Measurements from ENCODE around the gene ADAMTS17. TPM values are rescaled to one million over a fixed set of nuclear protein-coding genes. Genes with fewer than 3 reads are reported as not detected.
A peak's percentile ranks its signal among the peaks of the same experiment; 100 is the strongest.

Gene ADAMTS17
- total RNA-seq, 1 experiment from 2014 or later: 1.8 TPM

DNA sequence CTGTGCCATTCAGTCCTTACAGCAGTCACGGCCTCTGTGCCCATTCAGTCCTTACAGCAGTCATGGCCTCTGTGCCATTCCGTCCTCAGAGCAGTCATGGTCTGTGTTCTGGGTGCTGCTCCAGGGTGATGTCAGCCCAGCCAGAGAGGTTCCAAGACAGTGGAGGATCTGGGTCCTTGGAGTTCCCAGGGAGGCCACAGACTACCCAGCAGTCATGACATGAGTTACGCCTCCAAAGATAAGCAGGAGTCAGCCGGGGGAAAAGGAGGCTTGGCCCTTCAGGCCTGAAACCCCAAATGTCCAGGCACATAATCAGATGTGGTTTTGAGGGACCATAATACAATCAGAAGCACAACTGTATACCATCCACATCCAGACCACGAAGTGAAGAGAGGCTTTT is 115.7 kb downstream of the ADAMTS17 start (continued):
- TF ChIP-seq, protein P1, sequence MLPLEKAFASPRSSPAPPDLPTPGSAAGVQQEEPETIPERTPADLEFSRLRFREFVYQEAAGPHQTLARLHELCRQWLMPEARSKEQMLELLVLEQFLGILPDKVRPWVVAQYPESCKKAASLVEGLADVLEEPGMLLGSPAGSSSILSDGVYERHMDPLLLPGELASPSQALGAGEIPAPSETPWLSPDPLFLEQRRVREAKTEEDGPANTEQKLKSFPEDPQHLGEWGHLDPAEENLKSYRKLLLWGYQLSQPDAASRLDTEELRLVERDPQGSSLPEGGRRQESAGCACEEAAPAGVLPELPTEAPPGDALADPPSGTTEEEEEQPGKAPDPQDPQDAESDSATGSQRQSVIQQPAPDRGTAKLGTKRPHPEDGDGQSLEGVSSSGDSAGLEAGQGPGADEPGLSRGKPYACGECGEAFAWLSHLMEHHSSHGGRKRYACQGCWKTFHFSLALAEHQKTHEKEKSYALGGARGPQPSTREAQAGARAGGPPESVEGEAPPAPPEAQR (CRISPR knock-in tag; IDR thresholded peaks at IDR 0.05): no peak
- no peak for TF ChIP-seq MLX (CRISPR knock-in tag; IDR thresholded peaks at IDR 0.05)
- TF ChIP-seq FOXJ3 (CRISPR knock-in tag; IDR thresholded peaks at IDR 0.05; ENCODE audit: borderline replicate concordance): no peak
- no peak for TF ChIP-seq ZNF423 (CRISPR knock-in tag; IDR thresholded peaks at IDR 0.05)
- no peak for TF ChIP-seq JAZF1 (CRISPR knock-in tag; IDR thresholded peaks at IDR 0.05)
- no peak for TF ChIP-seq GRHL2 (CRISPR knock-in tag; IDR thresholded peaks at IDR 0.05; ENCODE audit: insufficient replicate concordance, severe bottlenecking)

GRCh38 chr15:100224206-100225185 is 117.3 kb downstream of the ADAMTS17 start:
- no peaks in the 10 kb centered on the region for H3K36me3 Mint-ChIP-seq
- H3K4me3 Mint-ChIP-seq: no peak overlapping the region
- TF ChIP-seq ETV6 (CRISPR knock-in tag; IDR thresholded peaks at IDR 0.05) (no peak), KAT7 (CRISPR knock-in tag; IDR thresholded peaks at IDR 0.05; ENCODE audit: borderline replicate concordance) (no peak), AFF4 (CRISPR knock-in tag; IDR thresholded peaks at IDR 0.05; ENCODE audit: borderline replicate concordance) (no peak), NR2C2 (CRISPR knock-in tag; IDR thresholded peaks at IDR 0.05) (no peak), TP53 (CRISPR knock-in tag; IDR thresholded peaks at IDR 0.05) (no peak), ATF6 (CRISPR knock-in tag; IDR thresholded peaks at IDR 0.05) (no peak), CDX4 (CRISPR knock-in tag; IDR thresholded peaks at IDR 0.05; ENCODE audit: borderline replicate concordance) (no peak), ZNF232 (CRISPR knock-in tag; IDR thresholded peaks at IDR 0.05) (no peak), ZNF121 (CRISPR knock-in tag; IDR thresholded peaks at IDR 0.05) (no peak), RORB (CRISPR knock-in tag; IDR thresholded peaks at IDR 0.05) (no peak), OVOL2 (CRISPR knock-in tag; IDR thresholded peaks at IDR 0.05; ENCODE audit: borderline replicate concordance) (no peak), ZNF263 (CRISPR knock-in tag; IDR thresholded peaks at IDR 0.05; ENCODE audit: low read depth) (no peak), MXD4 (CRISPR knock-in tag; IDR thresholded peaks at IDR 0.05; ENCODE audit: borderline replicate concordance) (no peak), JUN (CRISPR knock-in tag; IDR thresholded peaks at IDR 0.05) (no peak)
- TF ChIP-seq, protein P2, sequence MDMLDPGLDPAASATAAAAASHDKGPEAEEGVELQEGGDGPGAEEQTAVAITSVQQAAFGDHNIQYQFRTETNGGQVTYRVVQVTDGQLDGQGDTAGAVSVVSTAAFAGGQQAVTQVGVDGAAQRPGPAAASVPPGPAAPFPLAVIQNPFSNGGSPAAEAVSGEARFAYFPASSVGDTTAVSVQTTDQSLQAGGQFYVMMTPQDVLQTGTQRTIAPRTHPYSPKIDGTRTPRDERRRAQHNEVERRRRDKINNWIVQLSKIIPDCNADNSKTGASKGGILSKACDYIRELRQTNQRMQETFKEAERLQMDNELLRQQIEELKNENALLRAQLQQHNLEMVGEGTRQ (CRISPR knock-in tag; IDR thresholded peaks at IDR 0.05): no peak
- TF ChIP-seq, protein P3, sequence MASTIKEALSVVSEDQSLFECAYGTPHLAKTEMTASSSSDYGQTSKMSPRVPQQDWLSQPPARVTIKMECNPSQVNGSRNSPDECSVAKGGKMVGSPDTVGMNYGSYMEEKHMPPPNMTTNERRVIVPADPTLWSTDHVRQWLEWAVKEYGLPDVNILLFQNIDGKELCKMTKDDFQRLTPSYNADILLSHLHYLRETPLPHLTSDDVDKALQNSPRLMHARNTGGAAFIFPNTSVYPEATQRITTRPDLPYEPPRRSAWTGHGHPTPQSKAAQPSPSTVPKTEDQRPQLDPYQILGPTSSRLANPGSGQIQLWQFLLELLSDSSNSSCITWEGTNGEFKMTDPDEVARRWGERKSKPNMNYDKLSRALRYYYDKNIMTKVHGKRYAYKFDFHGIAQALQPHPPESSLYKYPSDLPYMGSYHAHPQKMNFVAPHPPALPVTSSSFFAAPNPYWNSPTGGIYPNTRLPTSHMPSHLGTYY (CRISPR knock-in tag; IDR thresholded peaks at IDR 0.05): no peak
- TF ChIP-seq, protein P4, sequence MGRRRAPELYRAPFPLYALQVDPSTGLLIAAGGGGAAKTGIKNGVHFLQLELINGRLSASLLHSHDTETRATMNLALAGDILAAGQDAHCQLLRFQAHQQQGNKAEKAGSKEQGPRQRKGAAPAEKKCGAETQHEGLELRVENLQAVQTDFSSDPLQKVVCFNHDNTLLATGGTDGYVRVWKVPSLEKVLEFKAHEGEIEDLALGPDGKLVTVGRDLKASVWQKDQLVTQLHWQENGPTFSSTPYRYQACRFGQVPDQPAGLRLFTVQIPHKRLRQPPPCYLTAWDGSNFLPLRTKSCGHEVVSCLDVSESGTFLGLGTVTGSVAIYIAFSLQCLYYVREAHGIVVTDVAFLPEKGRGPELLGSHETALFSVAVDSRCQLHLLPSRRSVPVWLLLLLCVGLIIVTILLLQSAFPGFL (CRISPR knock-in tag; IDR thresholded peaks at IDR 0.05; ENCODE audit: borderline replicate concordance): no peak
- H3K9me3 Mint-ChIP-seq: peaks cover 3% of the 10 kb centered on the region; the same call in 1 of the 2 replicates
- ChIA-PET CTCF (interaction anchor here (1.8 kb wide), 1 partner anchor 114 kb away, joined by 6 read pairs; no protein-coding TSS in a partner anchor), POLR2A (no interaction called here)
- H3K27ac Mint-ChIP-seq: no peak overlapping the region
- H3K27me3 Mint-ChIP-seq (ENCODE audit: low read depth): no peaks in the 10 kb centered on the region
- H3K4me1 Mint-ChIP-seq: peaks cover 6% of the 10 kb centered on the region
- DNase-seq (ENCODE audit: low spot score) (no peak), ATAC-seq (peak; percentile 72)
